IMR-90 (cell line): ENCODE measurements around the gene MT1E. TPM values are rescaled to one million over a fixed set of nuclear protein-coding genes. Genes with fewer than 3 reads are reported as not detected.

Experiments
- ATAC-seq: fragments of 200-7000 bp; cut with Tn5 transposase; 2 replicates; pipeline ENCODE4 v1.9.1; 2020; ENCODE audit warnings: low read depth, mild to moderate bottlenecking, moderate library complexity
- BruUV-seq: library from RNA; stranded (reverse); fragments of 400-500 nt; replicated peaks from 2 replicates; lab custom pipeline; 2021; lab: Mats Ljungman, UMichigan
- CTCF ChIA-PET: fragments of 300-600 bp; formaldehyde crosslinking; extraction: SDS; loops from one replicate; lab custom pipeline; 2021; ENCODE audit warnings: antibody characterized with exemption; lab: Yijun Ruan, JAX
- POLR2A ChIA-PET: fragments of 300-600 bp; sonication (Branson Sonifier 250); formaldehyde crosslinking; loops from one replicate; lab custom pipeline; 2022; ENCODE audit warnings: antibody characterized with exemption; ENCODE audit not compliant: unreplicated experiment; lab: Charles Lee
- DNase-seq: peaks from one replicate; pipeline ENCODE4 v3.0.0; 2013
- H2AFZ ChIP-seq: replicated peaks from 2 replicates; pipeline ENCODE3; 2013; ENCODE audit warnings: low read length, mild to moderate bottlenecking; ENCODE audit not compliant: poor library complexity
- H2AK5ac ChIP-seq: 2 replicates; pipeline ENCODE4 v1.6.1; 2013; ENCODE audit warnings: low read depth, low read length, inconsistent platforms
- H2AK9ac ChIP-seq: replicated peaks from 2 replicates; pipeline ENCODE3; 2013; ENCODE audit warnings: mild to moderate bottlenecking, low read depth, low read length, moderate library complexity; ENCODE audit not compliant: poor library complexity
- H2BK120ac ChIP-seq: 2 replicates; pipeline ENCODE4 v1.6.1; 2013; ENCODE audit warnings: low read depth, low read length, inconsistent platforms
- H2BK15ac ChIP-seq: 3 replicates; pipeline ENCODE4 v1.6.1; 2013; ENCODE audit warnings: low read depth, low read length, inconsistent platforms
- H2BK20ac ChIP-seq: 2 replicates; pipeline ENCODE4 v1.6.1; 2013; ENCODE audit warnings: low read depth, mild to moderate bottlenecking, inconsistent platforms, low read length, moderate library complexity
- H2BK5ac ChIP-seq: 2 replicates; pipeline ENCODE4 v1.6.1; 2013; ENCODE audit warnings: mild to moderate bottlenecking, low read depth, low read length, inconsistent platforms; ENCODE audit not compliant: poor library complexity, severe bottlenecking
- H3K14ac ChIP-seq: replicated peaks from 2 replicates; pipeline ENCODE4 v1.6.1; 2013; ENCODE audit warnings: low read depth, low read length, inconsistent platforms
- H3K18ac ChIP-seq: 2 replicates; pipeline ENCODE4 v1.6.1; 2013; ENCODE audit warnings: low read depth, low read length, control low read depth
- H3K23ac ChIP-seq: 2 replicates; pipeline ENCODE4 v1.6.1; 2013; ENCODE audit warnings: low read depth, low read length, inconsistent platforms
- H3K27ac ChIP-seq: 2 replicates; pipeline ENCODE4 v1.5.1; 2013; ENCODE audit warnings: mild to moderate bottlenecking, control low read depth, low read length; ENCODE audit not compliant: insufficient read depth
- H3K27me3 ChIP-seq: 2 replicates; pipeline ENCODE4 v1.6.1; 2013; ENCODE audit warnings: low read length; ENCODE audit not compliant: control insufficient read depth, insufficient read depth
- H3K36me3 ChIP-seq: 2 replicates; pipeline ENCODE4 v1.6.1; 2013; ENCODE audit warnings: low read length, mixed read lengths; ENCODE audit not compliant: control insufficient read depth, insufficient read depth
- H3K4ac ChIP-seq: 2 replicates; pipeline ENCODE4 v1.6.1; 2013; ENCODE audit warnings: low read depth, low read length, inconsistent platforms
- H3K4me1 ChIP-seq: 2 replicates; pipeline ENCODE4 v1.6.1; 2013; ENCODE audit warnings: low read length, mixed read lengths; ENCODE audit not compliant: control insufficient read depth, insufficient read depth
- H3K4me2 ChIP-seq: 2 replicates; pipeline ENCODE4 v1.6.1; 2013; ENCODE audit warnings: low read depth, mild to moderate bottlenecking, control low read depth, low read length, moderate library complexity
- H3K4me3 ChIP-seq: 2 replicates; pipeline ENCODE4 v1.5.1; 2013; ENCODE audit warnings: low read depth, mild to moderate bottlenecking, control low read depth, low read length, moderate library complexity; ENCODE audit not compliant: insufficient read depth
- H3K56ac ChIP-seq: 2 replicates; pipeline ENCODE4 v1.6.1; 2013; ENCODE audit warnings: low read length, inconsistent platforms; ENCODE audit not compliant: insufficient read depth; ENCODE audit errors: extremely low read depth
- H3K79me1 ChIP-seq, 2 experiments: 2 replicates each; pipeline ENCODE4 v1.6.1; 2013; ENCODE audit warnings: low read length in 2 of 2, inconsistent platforms in 1 of 2, low read depth in 1 of 2
- H3K9ac ChIP-seq: 2 replicates; pipeline ENCODE4 v1.6.1; 2013; ENCODE audit warnings: low read depth, low read length, control low read depth
- H3K9me1 ChIP-seq: 2 replicates; pipeline ENCODE4 v1.6.1; 2013; ENCODE audit warnings: low read length, inconsistent platforms; ENCODE audit not compliant: insufficient read depth
- H3K9me3 ChIP-seq: 2 replicates; pipeline ENCODE4 v1.6.1; 2013; ENCODE audit warnings: low read length; ENCODE audit not compliant: control insufficient read depth, insufficient read depth
- H4K20me1 ChIP-seq: 2 replicates; pipeline ENCODE4 v1.6.1; 2013; ENCODE audit warnings: low read length, inconsistent platforms; ENCODE audit not compliant: insufficient read depth
- H4K5ac ChIP-seq: 2 replicates; pipeline ENCODE4 v1.6.1; 2013; ENCODE audit warnings: mild to moderate bottlenecking, low read depth, low read length, control low read depth
- H4K8ac ChIP-seq, 2 experiments: 2 replicates each; pipeline ENCODE4 v1.6.1; 2013; ENCODE audit warnings: low read depth in 2 of 2, low read length in 2 of 2, control low read depth in 1 of 2, inconsistent platforms in 1 of 2
- H4K91ac ChIP-seq: 2 replicates; pipeline ENCODE4 v1.6.1; 2013; ENCODE audit warnings: low read depth, low read length, inconsistent platforms; ENCODE audit not compliant: insufficient read depth
- BHLHE40 ChIP-seq: fragments of 150-350 bp; IDR thresholded peaks from 2 replicates; pipeline ENCODE4 v1.6.1; 2016; ENCODE audit warnings: mild to moderate bottlenecking, low read depth, low read length
- CEBPB ChIP-seq: IDR thresholded peaks from 2 replicates; pipeline ENCODE4 v1.6.1; 2012; ENCODE audit warnings: low read depth, low read length, improper control_type of control experiment
- CHD1 ChIP-seq: IDR thresholded peaks from 2 replicates; pipeline ENCODE4 v1.6.1; 2012; ENCODE audit warnings: low read depth, low read length, improper control_type of control experiment
- CTCF ChIP-seq: conservative IDR thresholded peaks from 2 replicates; pipeline ENCODE4 v1.5.1; 2012; ENCODE audit warnings: mild to moderate bottlenecking, low read depth, low read length, improper control_type of control experiment
- ELK1 ChIP-seq: fragments of 150-350 bp; IDR thresholded peaks from 2 replicates; pipeline ENCODE4 v1.6.1; 2016; ENCODE audit warnings: low read depth, mild to moderate bottlenecking, low read length, moderate library complexity, borderline replicate concordance
- FOS ChIP-seq: fragments of 150-350 bp; IDR thresholded peaks from 2 replicates; pipeline ENCODE4 v1.6.1; 2016; ENCODE audit warnings: low read depth, low read length
- MAFK ChIP-seq: IDR thresholded peaks from 2 replicates; pipeline ENCODE4 v1.6.1; 2012; ENCODE audit warnings: low read depth, low read length, improper control_type of control experiment
- MAZ ChIP-seq: IDR thresholded peaks from 2 replicates; pipeline ENCODE4 v1.6.1; 2012; ENCODE audit warnings: low read depth, mild to moderate bottlenecking, low read length, improper control_type of control experiment, moderate library complexity, borderline replicate concordance
- MXI1 ChIP-seq: IDR thresholded peaks from 2 replicates; pipeline ENCODE4 v1.6.1; 2012; ENCODE audit warnings: low read depth, mild to moderate bottlenecking, low read length, moderate library complexity, borderline replicate concordance
- NFE2L2 ChIP-seq: fragments of 150-350 bp; IDR thresholded peaks from 2 replicates; pipeline ENCODE4 v1.6.1; 2016; ENCODE audit warnings: low read depth, mild to moderate bottlenecking, low read length
- POLR2A ChIP-seq: IDR thresholded peaks from 2 replicates; pipeline ENCODE4 v1.6.1; 2012; ENCODE audit warnings: mild to moderate bottlenecking, low read depth, low read length
- RAD21 ChIP-seq: IDR thresholded peaks from 2 replicates; pipeline ENCODE4 v1.6.1; 2012; ENCODE audit warnings: low read length, improper control_type of control experiment
- RCOR1 ChIP-seq: IDR thresholded peaks from 2 replicates; pipeline ENCODE4 v1.6.1; 2012; ENCODE audit warnings: mild to moderate bottlenecking, low read length, improper control_type of control experiment; ENCODE audit not compliant: insufficient replicate concordance
- RFX5 ChIP-seq: IDR thresholded peaks from 2 replicates; pipeline ENCODE4 v1.8.0; 2012; ENCODE audit warnings: low read depth, mild to moderate bottlenecking, low read length, moderate library complexity
- SMC3 ChIP-seq: fragments of 150-350 bp; IDR thresholded peaks from 2 replicates; pipeline ENCODE4 v1.6.1; 2016; ENCODE audit warnings: low read depth, mild to moderate bottlenecking, antibody characterized with exemption, low read length, moderate library complexity
- USF2 ChIP-seq: fragments of 150-350 bp; IDR thresholded peaks from 2 replicates; pipeline ENCODE4 v1.6.1; 2017; ENCODE audit warnings: mild to moderate bottlenecking, antibody characterized with exemption, low read length, low read depth
- WGBS, 2 experiments: methylation state at CpG; one replicate each; pipeline versions ENCODE4 v1.1.5 to v1.1.7; 2013; ENCODE audit warnings: missing lambda C conversion rate in 2 of 2; ENCODE audit not compliant: insufficient read length in 1 of 2; ENCODE audit errors: extremely low coverage in 2 of 2; 5-methylcytosine and 5-hydroxymethylcytosine counted together
- dilution Hi-C: fragments of 300-500 bp; cut with HindIII; formaldehyde crosslinking; loops from one replicate; pipeline ENCODE4 v1.14.3; 2018; ENCODE audit warnings: low sequenced_read_pairs; ENCODE audit not compliant: unreplicated experiment
- in situ Hi-C: fragments of 300-500 bp; cut with MboI; formaldehyde crosslinking; loops from 3 replicates; pipeline ENCODE4 v1.14.3; 2019; ENCODE audit warnings: low sequenced_read_pairs, inconsistent platforms, mixed read lengths
- intact Hi-C: fragments of 100-400 bp; cut with micrococcal nuclease; formaldehyde crosslinking; loops from 2 replicates; pipeline ENCODE4 v1.10.0; 2022
- polyA plus RNA-seq, 3 experiments: library from polyadenylated mRNA; depleted of rRNA; stranded (reverse); fragments of >200 nt; gene quantifications; 2 replicates each; pipeline ENCODE4 v1.2.3, GENCODE V29; 2012; ENCODE audit warnings: low replicate concordance in 1 of 3
- total RNA-seq: library from RNA; depleted of rRNA; stranded (reverse); fragments of >200 nt; gene quantifications from 2 replicates; pipeline ENCODE4 v1.2.3, GENCODE V29; 2012

Gene MT1E
- total and polyA plus RNA-seq, 2 of the 4 experiments (the other 2 are of a cell fraction), result 137 to 821 TPM

GRCh38 chr16:56658327-56658875, 32.8 kb downstream of the MT1E start:
- Histone ChIP-seq H2BK15ac (no peak overlapping the region), H3K14ac (no peak overlapping the region), H4K91ac (no peak overlapping the region), H3K4me1 (peaks cover 3% of the 10 kb centered on the region; the same call in 1 of the 2 replicates), H3K9me1 (peaks cover 3% of the 10 kb centered on the region; the same call in 1 of the 2 replicates), H3K4ac (no peak overlapping the region), H4K20me1 (no peaks in the 10 kb centered on the region), H4K5ac (no peak overlapping the region), H3K9me3 (no peaks in the 10 kb centered on the region), H3K4me2 (peak overlapping the region; percentile 27), H2BK120ac (no peak overlapping the region), H2AK9ac (no peak overlapping the region), H3K9ac (no peak overlapping the region), H3K23ac (peak overlapping the region; percentile 13; the same call in 1 of the 2 replicates), H3K27me3 (peaks cover 78% of the 10 kb centered on the region), H3K79me1 (no peaks in the 10 kb centered on the region), H2BK5ac (no peak overlapping the region), H3K36me3 (no peaks in the 10 kb centered on the region), H3K56ac (no peak overlapping the region), H3K4me3 (no peak overlapping the region), H2AFZ (peak overlapping the region; percentile 73), H2BK20ac (no peak overlapping the region), H3K18ac (no peak overlapping the region), H2AK5ac (no peak overlapping the region), H3K27ac (no peak overlapping the region), H4K8ac (no peak overlapping the region)
- intact Hi-C loops (no loop called here), dilution Hi-C loops (no loop called here), in situ Hi-C loops (no loop called here)
- POLR2A ChIA-PET, result no interaction called here
- ATAC-seq (no peak), DNase-seq (no peak)
- TF ChIP-seq CTCF (no peak), RCOR1 (no peak), RFX5 (no peak), MAFK (no peak), RAD21 (no peak), MXI1 (no peak), SMC3 (no peak), CEBPB (no peak), MAZ (no peak), CHD1 (no peak), FOS (no peak), USF2 (no peak), ELK1 (no peak), BHLHE40 (no peak), NFE2L2 (no peak), POLR2A (no peak)
- no TSS peak for BruUV-seq
- 21% methylated on average over 5 of the region's 10 CpGs; no CpG with 5 or more reads in 1 of the 2 experiments for WGBS, 2 experiments
- CTCF ChIA-PET, result no interaction called here
